Epidermal melanocyte (primary cell): Measurements from ENCODE around the gene CARMIL1.
"Not testable (repeated sequence)": the region's sequence is repeated elsewhere in the genome, so short reads cannot be mapped to it uniquely, and the experiment has no call there.

Experiments
- DNase-seq: peaks from one replicate; pipeline ENCODE4 v3.0.0; 2011; ENCODE audit warnings: low spot score; ENCODE audit not compliant: insufficient read length

Gene CARMIL1

GRCh38 chr6:25277386-25277785 is 1.8 kb upstream of the CARMIL1 start:
- peak; percentile 46 for DNase-seq

- no peak for DNase-seq
These were observed 1.3 kb upstream of the CARMIL1 start for GRCh38 chr6:25277857-25278256.

- no peak for DNase-seq
These were observed 787 bp upstream of the CARMIL1 start for GRCh38 chr6:25278261-25278913.

GRCh38 chr6:25279748-25280343 is 672 bp downstream of the CARMIL1 start:
- DNase-seq: no peak

- no peak for DNase-seq
These were observed 1.3 kb downstream of the CARMIL1 start for GRCh38 chr6:25280344-25281074.

- DNase-seq: no peak
These were observed 7.7 kb downstream of the CARMIL1 start for GRCh38 chr6:25286891-25287290.

- no peak for DNase-seq
These were observed 8.8 kb downstream of the CARMIL1 start for GRCh38 chr6:25287941-25288340.

GRCh38 chr6:25288518-25288917 is 9.3 kb downstream of the CARMIL1 start:
- DNase-seq: no peak

- no peak for DNase-seq
These were observed 11.3 kb downstream of the CARMIL1 start for GRCh38 chr6:25290306-25291060.

- DNase-seq: no peak
These were observed 13.2 kb downstream of the CARMIL1 start for GRCh38 chr6:25292384-25292783.

GRCh38 chr6:25295651-25296050 is 16.5 kb downstream of the CARMIL1 start:
- no peak for DNase-seq

- DNase-seq: no peak
These were observed 17.2 kb downstream of the CARMIL1 start for GRCh38 chr6:25296217-25296905.

- no peak for DNase-seq
These were observed 17.9 kb downstream of the CARMIL1 start for GRCh38 chr6:25297039-25297441.

- DNase-seq: no peak
These were observed 18.8 kb downstream of the CARMIL1 start for GRCh38 chr6:25297823-25298522.

- not testable (repeated sequence) for DNase-seq
These were observed 19.3 kb downstream of the CARMIL1 start for GRCh38 chr6:25298523-25298865.

- DNase-seq: no peak
These were observed 22.2 kb downstream of the CARMIL1 start for GRCh38 chr6:25301362-25301761.

- no peak for DNase-seq
These were observed 23.0 kb downstream of the CARMIL1 start for GRCh38 chr6:25302151-25302550.

GRCh38 chr6:25302677-25303128 is 23.5 kb downstream of the CARMIL1 start:
- no peak for DNase-seq

GRCh38 chr6:25303254-25303653 is 24.1 kb downstream of the CARMIL1 start:
- no peak for DNase-seq

- DNase-seq: no peak
These were observed 27.2 kb downstream of the CARMIL1 start for GRCh38 chr6:25306379-25306778.
